KOPT-K1 (cell line): ENCODE measurements around the gene SLC25A25.
A peak's percentile ranks its signal among the peaks of the same experiment; 100 is the strongest.

Experiments
- H3K27ac ChIP-seq: fragments of 200-600 bp; sonication (generic); 2 replicates; pipeline ENCODE4 v1.5.1; 2016; ENCODE audit warnings: antibody characterized with exemption, mild to moderate bottlenecking, low read depth, low read length; ENCODE audit not compliant: poor library complexity, severe bottlenecking
- H3K36me3 ChIP-seq: fragments of 200-600 bp; sonication (generic); 2 replicates; pipeline ENCODE4 v1.5.1; 2017; ENCODE audit warnings: antibody characterized with exemption, mild to moderate bottlenecking, low read length, moderate library complexity; ENCODE audit not compliant: insufficient read depth
- H3K9me3 ChIP-seq: fragments of 200-600 bp; sonication (generic); 2 replicates; pipeline ENCODE4 v1.5.1; 2017; ENCODE audit warnings: antibody characterized with exemption, low read length, mild to moderate bottlenecking; ENCODE audit not compliant: insufficient read depth, poor library complexity, severe bottlenecking

SLC25A25 gene

GRCh38 chr9:128094950-128095544, 27.0 kb downstream of the SLC25A25 start:
- Histone ChIP-seq H3K36me3 (peaks cover 44% of the 10 kb centered on the region), H3K27ac (no peak overlapping the region), H3K9me3 (no peaks in the 10 kb centered on the region)

- Histone ChIP-seq H3K27ac (peak overlapping the region; percentile 99), H3K9me3 (no peaks in the 10 kb centered on the region), H3K36me3 (peaks cover 54% of the 10 kb centered on the region)
These were observed 28.8 kb downstream of the SLC25A25 start for GRCh38 chr9:128096616-128097536.

- Histone ChIP-seq H3K36me3 (peaks cover 63% of the 10 kb centered on the region), H3K27ac (peak overlapping the region; percentile 99), H3K9me3 (no peaks in the 10 kb centered on the region)
These were observed 29.7 kb downstream of the SLC25A25 start for GRCh38 chr9:128097543-128098296.

- Histone ChIP-seq H3K9me3 (no peaks in the 10 kb centered on the region), H3K36me3 (peaks cover 68% of the 10 kb centered on the region), H3K27ac (peak overlapping the region; percentile 99)
These were observed 30.5 kb downstream of the SLC25A25 start for GRCh38 chr9:128098297-128099230.

GRCh38 chr9:128099231-128099931, 31.3 kb downstream of the SLC25A25 start:
- peak overlapping the region; percentile 99 for H3K27ac ChIP-seq
- H3K9me3 ChIP-seq = no peaks in the 10 kb centered on the region
- peaks cover 70% of the 10 kb centered on the region for H3K36me3 ChIP-seq

- Histone ChIP-seq H3K36me3 (peaks cover 64% of the 10 kb centered on the region), H3K9me3 (no peaks in the 10 kb centered on the region)
These were observed 32.0 kb downstream of the SLC25A25 start for GRCh38 chr9:128099932-128100491.

GRCh38 chr9:128100581-128100980, 32.5 kb downstream of the SLC25A25 start:
- Histone ChIP-seq H3K9me3 (no peaks in the 10 kb centered on the region), H3K36me3 (peaks cover 65% of the 10 kb centered on the region), H3K27ac (peak overlapping the region; percentile 99)

More at GRCh38 chr9:128099932-128100491, 32.0 kb downstream of the SLC25A25 start:
- peak overlapping the region; percentile 99 for H3K27ac ChIP-seq

GRCh38 chr9:128101231-128101661, 33.2 kb downstream of the SLC25A25 start:
- peaks cover 71% of the 10 kb centered on the region for H3K36me3 ChIP-seq
- H3K27ac ChIP-seq = peak overlapping the region; percentile 99

GRCh38 chr9:128101690-128102089, 33.7 kb downstream of the SLC25A25 start:
- peak overlapping the region; percentile 99 for H3K27ac ChIP-seq
- no peaks in the 10 kb centered on the region for H3K9me3 ChIP-seq
- H3K36me3 ChIP-seq = peaks cover 71% of the 10 kb centered on the region

More at GRCh38 chr9:128101231-128101661, 33.2 kb downstream of the SLC25A25 start:
- H3K9me3 ChIP-seq = no peaks in the 10 kb centered on the region

- Histone ChIP-seq H3K9me3 (no peaks in the 10 kb centered on the region), H3K27ac (peak overlapping the region; percentile 99), H3K36me3 (peaks cover 71% of the 10 kb centered on the region)
These were observed 34.2 kb downstream of the SLC25A25 start for GRCh38 chr9:128102196-128102595.

GRCh38 chr9:128102861-128103588, 35.0 kb downstream of the SLC25A25 start:
- Histone ChIP-seq H3K36me3 (peaks cover 75% of the 10 kb centered on the region), H3K27ac (peak overlapping the region; percentile 99)

GRCh38 chr9:128103589-128103962, 35.5 kb downstream of the SLC25A25 start:
- Histone ChIP-seq H3K36me3 (peaks cover 80% of the 10 kb centered on the region), H3K27ac (peak overlapping the region; percentile 99), H3K9me3 (no peaks in the 10 kb centered on the region)

More at GRCh38 chr9:128102861-128103588, 35.0 kb downstream of the SLC25A25 start:
- no peaks in the 10 kb centered on the region for H3K9me3 ChIP-seq

- H3K36me3 ChIP-seq = peaks cover 86% of the 10 kb centered on the region
- H3K9me3 ChIP-seq = no peaks in the 10 kb centered on the region
- H3K27ac ChIP-seq = peak overlapping the region; percentile 99
These were observed 36.2 kb downstream of the SLC25A25 start for GRCh38 chr9:128104171-128104618.
